GM12873 (cell line): ENCODE results near the gene LPCAT3.

Source experiments
- TF ChIP-seq, protein P1 (sequence below): IDR thresholded peaks from 2 replicates; pipeline ENCODE4 v1.5.1; 2012; ENCODE audit warnings: low read depth, mild to moderate bottlenecking, moderate library complexity, low read length, control low read depth; ENCODE audit not compliant: insufficient read depth; ENCODE audit errors: missing control alignments

Gene LPCAT3

DNA sequence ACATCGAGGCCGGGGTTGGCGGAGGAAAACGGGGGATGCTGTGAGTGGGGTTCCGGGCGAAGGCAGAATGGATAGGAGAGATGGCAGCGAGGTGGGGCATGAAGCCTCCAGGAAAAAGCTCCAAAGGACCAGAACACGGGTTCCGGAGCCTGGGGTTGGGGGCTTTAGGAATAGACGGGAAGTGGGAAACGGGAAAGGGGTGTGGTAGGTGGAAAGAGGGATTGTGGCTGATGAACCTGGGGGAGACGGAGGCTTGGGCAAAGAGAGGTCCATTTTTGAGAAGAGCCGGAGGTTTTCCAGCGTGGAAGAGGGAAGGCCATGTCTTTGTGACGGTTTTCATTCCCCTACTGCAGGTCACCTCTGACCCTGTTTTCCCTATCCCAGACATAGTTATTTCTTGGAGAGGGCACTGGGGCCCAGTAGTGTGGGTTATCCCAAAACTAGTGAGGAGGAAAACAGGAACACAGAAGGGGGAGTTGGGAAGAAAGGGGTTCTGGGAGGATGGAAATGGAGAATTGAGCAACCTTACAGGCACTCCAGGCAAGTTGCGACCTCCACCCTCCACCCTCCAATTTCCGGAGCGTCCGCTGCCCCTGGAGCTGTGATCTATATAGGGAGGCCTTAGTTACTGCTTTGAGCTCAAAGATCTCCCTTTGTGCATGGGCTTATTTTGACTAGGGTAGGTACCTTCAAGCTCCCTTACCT lies 89.4 kb downstream of the LPCAT3 start:
- TF ChIP-seq, protein P1, sequence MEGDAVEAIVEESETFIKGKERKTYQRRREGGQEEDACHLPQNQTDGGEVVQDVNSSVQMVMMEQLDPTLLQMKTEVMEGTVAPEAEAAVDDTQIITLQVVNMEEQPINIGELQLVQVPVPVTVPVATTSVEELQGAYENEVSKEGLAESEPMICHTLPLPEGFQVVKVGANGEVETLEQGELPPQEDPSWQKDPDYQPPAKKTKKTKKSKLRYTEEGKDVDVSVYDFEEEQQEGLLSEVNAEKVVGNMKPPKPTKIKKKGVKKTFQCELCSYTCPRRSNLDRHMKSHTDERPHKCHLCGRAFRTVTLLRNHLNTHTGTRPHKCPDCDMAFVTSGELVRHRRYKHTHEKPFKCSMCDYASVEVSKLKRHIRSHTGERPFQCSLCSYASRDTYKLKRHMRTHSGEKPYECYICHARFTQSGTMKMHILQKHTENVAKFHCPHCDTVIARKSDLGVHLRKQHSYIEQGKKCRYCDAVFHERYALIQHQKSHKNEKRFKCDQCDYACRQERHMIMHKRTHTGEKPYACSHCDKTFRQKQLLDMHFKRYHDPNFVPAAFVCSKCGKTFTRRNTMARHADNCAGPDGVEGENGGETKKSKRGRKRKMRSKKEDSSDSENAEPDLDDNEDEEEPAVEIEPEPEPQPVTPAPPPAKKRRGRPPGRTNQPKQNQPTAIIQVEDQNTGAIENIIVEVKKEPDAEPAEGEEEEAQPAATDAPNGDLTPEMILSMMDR, result no peak

DNA sequence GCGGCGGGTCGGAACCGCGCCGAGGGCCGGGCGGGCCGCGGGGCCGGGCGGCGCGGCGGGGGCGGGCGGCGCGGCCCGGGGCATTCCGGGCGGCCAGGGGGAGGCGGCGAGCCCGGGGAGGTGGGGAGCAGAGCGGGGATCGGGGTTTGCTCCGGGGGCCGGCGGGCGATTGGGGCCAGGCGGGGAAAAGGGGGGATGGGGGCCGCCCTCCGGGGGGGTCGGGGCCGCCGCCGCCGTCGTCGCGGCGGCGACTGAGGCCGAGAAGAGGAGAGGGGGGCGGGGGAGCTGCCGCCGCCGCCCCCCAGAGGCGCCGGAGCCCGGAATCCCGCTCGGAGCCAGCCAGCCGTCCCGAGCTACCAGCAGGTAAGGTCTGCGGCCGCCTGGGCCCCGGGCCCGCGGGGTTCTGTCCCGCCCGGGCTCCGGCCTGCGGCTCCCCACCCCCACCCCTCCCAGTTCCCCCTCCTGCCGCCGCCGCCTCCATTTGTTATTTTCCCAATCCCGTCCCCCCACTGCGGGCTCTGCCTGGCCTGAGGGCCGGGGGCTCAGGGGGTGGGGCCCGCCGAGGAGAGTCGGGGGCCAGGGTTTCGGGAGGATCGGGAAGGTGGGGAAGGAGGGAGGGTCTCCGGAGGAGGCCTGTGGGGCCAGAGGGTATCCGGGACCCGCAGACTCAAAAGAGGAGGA lies 90.1 kb downstream of the LPCAT3 start:
- TF ChIP-seq, protein P1, result no peak

DNA sequence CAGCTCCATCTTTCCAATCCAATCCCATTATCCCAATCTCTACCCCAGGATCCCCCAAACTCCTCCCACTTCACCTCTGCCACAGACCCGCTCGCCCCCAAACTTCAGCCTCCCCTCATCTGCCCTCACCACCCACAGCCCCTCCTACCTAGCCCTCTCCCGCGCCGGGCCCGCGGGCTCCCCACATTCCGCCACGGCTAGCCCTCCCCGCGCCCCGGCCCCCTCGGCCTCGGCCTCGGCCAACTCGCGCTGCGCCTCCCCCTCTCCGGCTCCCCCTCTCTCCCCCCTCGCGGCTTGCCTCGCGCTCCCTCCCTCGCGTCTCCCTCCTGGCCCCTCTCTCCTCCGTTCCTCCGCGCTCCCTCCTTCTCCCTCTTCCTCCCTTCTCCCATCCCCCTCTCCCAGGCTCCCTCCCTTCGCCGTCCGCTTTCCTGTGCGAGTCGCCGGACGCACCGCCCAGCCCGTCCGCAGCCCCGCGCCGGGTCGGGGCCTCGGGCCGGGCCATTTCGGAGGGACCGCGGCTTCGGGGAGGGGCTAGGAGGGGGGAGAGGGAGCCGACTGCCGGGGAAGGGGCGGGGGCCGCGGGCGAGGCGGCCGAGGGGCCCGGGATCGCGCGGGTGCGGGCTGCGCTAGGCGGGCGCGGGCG lies 90.8 kb downstream of the LPCAT3 start, which contains the start of gene ATN1:
TSS of gene ATN1 (plus strand) at position 581 of the 643 bp plus-strand sequence. CDS start 6,043 bp downstream, outside the sequence.
- TF ChIP-seq, protein P1, result no peak
